ENCODE results near the gene GATAD2B.
A peak's percentile ranks its signal among the peaks of the same experiment; 100 is the strongest.
"Not testable (repeated sequence)": the region's sequence is repeated elsewhere in the genome, so short reads cannot be mapped to it uniquely, and the experiment has no call there.

GATAD2B gene

DNA sequence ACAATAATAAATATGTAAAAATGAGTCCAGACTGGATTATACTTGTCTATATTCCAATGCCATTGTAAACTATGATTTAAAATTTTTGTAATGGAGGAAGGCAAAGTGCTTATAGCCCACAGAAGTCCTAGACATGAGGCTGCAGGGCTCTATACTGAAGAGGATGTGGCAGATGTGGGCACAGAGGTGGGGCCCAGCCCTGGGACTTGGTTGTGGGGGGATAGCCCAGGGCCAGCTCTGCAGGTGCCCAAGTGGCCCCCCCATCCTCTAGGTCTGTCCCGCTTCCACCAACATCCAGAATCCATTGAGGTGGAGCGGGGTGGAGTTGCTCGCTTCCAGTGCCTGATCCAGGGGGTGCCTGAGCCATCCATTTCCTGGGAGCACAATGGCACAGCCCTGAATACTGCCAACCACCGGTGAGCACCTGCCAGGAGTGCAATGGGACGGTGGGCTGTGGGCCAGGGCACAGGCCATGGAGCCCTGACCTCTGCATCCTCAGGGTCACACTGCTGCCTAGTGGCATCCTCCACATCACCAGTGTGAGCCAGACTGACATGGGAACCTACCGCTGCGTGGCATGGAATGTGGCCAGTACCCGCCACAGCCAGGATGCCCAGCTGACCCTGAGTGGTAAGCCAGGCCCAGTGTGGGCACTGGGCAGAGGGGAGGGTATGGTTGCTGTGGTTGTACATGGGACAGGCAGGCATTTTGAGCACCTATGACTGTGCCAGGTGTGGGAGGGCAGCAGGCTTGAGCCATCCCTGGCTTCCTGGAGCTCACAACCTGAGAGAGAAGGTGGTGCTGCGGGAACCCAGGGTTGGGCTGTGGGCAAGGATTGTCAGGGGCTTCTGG lies 126.6 kb downstream of the GATAD2B start:
- no peak for DNase-seq (ENCODE audit: low read depth)

- no peak for DNase-seq (ENCODE audit: low read depth)
Observed at GRCh38 chr1:153795330-153795837, 127.4 kb downstream of the GATAD2B start.

DNA sequence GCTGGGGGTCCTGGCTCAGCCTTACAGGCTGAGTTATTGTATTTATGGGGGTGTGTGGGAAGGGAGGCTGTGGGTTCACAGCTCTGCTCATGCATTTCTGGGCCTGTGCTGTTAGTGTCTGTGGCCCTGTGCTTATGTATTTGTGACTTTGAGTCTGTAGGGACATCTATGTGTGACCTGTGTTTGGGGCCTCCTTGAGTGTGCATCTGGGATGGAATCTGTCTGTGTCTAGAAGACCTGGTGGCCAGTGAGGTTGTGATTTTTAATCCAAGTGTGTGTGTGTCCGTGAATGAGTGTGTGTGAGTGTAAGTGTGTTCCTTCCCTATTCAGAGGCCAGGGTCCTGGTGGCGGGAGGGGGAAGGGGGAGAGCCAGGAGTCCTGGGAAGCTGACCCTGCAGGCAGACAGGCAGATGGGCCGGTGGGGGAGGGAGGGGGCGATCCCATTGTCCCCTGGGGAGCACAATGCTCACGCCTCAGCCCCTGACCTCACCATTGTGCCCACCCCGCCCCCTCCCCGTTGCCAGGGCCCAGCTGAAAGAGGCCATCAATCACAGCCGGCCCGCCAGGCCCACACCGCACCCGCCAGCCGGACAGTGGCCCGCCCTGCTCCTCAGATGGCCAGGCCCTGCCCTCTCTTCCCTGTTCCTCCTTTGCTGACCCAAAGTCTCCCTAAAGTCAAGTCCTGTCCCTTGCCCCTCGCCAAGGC lies 128.0 kb downstream of the GATAD2B start:
- DNase-seq (ENCODE audit: low read depth): no peak

GRCh38 chr1:153793973-153794615 lies 128.7 kb downstream of the GATAD2B start:
- no peak for DNase-seq (ENCODE audit: low read depth)

DNA sequence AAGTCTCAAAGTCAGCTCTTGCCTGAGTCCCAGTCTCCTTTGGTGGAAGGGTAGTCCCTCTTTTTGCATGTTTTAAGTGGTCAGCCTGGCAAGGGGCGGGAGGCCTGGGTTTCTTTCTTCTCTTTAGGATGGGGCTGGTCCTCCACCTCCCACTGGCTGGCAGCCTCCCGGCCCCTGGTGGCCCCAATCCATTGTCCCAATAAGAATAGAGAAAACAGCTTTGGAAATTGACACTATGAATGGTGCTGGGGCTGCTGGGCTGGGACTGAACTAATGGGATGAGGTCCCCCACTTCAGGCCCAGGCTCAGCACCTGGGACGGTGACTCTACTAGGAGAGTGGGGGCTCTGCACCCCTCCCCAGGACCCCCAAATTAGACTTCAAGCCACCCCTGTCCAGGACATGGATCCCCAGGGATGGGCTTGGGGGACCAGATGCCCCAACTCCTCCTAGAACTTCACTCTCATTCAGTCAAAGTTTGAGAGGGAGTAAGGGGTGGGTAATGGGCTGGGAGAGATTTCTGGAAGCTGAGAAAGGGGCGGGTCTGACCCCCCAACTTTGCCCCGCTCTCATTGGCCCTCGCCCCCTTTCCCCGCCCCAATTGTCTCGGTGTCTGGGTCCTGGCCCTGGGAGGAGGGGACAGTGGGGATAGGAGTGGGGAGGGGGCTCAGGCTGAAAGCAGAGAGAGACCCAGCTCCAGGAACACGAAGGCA lies 129.4 kb downstream of the GATAD2B start:
- DNase-seq (ENCODE audit: low read depth): no peak

DNA sequence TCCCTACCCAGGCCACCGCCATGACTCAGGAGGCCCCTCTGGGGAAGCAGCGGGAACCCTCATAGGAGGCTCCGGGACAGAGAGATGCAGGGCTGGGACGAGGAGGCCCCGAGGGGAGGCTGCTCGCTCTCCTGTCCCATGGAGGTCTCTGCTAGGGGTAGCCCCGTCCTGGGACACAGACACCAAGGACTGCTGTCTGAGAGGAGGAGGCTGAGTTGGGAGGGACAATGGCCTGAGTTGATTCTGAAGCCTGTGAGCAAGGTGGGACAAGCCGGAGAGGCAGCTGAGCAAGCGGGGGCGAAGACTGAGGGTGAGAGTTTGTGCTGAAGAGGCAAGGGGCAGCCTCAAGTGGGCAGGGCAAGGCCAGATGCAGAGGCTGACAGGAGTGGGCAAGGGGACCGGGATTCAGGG lies 130.1 kb downstream of the GATAD2B start:
- no peak for DNase-seq (ENCODE audit: low read depth)

GRCh38 chr1:153791648-153792253 lies 131.0 kb downstream of the GATAD2B start:
- no peak for DNase-seq (ENCODE audit: low read depth)

- DNase-seq (ENCODE audit: low read depth): peak; percentile 77
Observed at GRCh38 chr1:153790966-153791647, 131.7 kb downstream of the GATAD2B start.

DNA sequence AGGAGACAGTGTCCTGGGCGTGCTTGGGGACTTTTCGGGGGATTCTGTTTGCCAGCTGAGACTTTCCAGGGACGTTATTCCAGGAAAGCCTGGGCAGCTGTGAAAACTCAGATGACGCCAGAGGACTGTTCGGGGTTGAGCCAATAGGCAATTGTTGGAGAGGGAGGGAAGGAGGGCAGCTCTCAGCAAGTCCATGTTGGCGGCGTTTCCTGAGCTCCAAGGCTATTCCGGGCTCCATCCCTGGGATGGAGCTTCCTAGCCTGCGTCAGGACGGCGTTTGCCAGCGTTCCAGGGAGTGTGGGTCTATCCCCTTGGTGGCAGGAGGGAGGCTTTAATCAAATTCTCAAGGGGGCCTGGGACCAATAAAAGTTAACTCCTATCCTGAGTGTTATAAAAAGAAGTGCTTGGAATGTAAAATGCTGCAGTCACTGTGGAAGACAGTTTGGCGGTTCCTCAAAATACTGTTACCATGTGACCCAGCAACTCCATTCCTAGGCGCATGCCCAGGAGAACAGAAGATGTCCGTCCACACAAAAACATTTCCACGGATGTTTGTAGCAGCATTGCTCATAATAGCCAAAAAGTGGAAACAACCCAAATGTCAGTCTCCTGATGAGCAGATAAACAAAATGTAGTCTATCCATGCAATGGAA lies 132.3 kb downstream of the GATAD2B start:
- peak; percentile 62 for DNase-seq (ENCODE audit: low read depth)

GRCh38 chr1:153789478-153790034 lies 133.2 kb downstream of the GATAD2B start:
- DNase-seq (ENCODE audit: low read depth): no peak

- DNase-seq (ENCODE audit: low read depth): no peak
Observed at GRCh38 chr1:153786038-153786790, 136.6 kb downstream of the GATAD2B start.

DNA sequence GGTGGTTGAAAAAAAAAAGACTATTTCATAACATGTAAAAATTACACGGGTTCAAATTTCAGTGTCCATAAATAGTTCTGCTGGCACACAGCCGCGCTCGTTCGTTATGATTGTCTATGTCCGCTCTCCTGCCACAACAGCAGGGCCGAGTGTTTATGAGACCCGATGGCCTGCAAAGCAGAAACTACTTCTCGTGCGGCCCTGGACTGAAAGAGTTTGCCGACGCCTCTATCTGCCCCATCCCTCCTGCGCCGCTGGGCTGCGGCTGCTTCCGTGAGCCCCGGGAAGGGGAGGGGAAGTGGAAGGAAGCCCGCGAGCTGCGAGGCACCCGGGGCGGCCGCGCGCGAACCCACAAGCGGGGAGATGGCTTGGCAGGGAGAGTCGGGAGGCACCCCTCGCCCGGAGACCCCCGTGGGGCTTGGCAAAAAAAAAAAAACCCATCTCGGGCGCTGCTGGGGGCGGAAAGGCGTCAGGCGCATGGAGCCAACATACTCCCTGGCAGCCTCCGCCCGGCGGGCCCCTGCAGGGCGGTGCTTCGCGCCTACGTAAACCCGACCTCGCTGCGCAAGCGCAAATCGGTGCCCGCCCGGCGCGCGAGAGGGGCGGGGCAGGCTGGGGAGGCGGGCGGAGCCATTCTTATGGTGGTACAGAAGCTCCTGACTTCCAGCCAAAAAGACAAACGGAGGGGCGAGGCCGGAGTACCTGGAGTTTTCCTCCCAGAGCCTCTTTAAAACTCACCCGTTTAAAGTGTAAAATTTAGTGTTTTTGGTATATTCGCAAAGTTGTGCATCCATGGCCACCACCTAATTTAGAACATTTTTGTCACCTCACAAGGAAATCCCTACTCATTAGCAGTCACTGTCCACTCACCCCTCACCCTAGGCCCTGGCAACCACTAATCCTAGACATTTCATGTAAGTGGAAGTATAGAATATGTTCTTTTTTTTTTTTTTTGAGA lies 139.3 kb downstream of the GATAD2B start:
- peak; percentile 73 for DNase-seq (ENCODE audit: low read depth)

DNA sequence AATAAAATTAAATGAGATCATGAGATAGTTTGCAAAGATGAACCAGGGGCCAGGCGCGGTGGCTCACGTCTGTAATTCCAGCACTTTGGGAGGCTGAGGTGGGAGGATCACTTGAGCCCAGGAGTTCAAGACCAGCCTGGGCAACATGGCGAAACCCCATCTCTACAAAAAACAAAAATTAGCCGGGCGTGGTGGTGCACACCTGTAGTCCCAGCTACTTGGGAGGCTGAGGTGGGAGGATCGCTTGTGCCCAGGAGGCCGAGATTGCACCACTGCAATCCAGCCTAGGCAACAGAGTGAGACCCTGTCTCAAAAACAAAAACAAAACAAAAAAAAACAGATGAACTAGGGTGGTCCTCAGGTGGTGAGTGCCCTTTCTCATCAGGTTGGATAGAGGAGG lies 140.1 kb downstream of the GATAD2B start:
- not testable (repeated sequence) for DNase-seq (ENCODE audit: low read depth)

- DNase-seq (ENCODE audit: low read depth): no peak
Observed at GRCh38 chr1:153780551-153780950, 142.2 kb downstream of the GATAD2B start.

- no peak for DNase-seq (ENCODE audit: low read depth)
Observed at GRCh38 chr1:153779781-153780541, 142.8 kb downstream of the GATAD2B start.

DNA sequence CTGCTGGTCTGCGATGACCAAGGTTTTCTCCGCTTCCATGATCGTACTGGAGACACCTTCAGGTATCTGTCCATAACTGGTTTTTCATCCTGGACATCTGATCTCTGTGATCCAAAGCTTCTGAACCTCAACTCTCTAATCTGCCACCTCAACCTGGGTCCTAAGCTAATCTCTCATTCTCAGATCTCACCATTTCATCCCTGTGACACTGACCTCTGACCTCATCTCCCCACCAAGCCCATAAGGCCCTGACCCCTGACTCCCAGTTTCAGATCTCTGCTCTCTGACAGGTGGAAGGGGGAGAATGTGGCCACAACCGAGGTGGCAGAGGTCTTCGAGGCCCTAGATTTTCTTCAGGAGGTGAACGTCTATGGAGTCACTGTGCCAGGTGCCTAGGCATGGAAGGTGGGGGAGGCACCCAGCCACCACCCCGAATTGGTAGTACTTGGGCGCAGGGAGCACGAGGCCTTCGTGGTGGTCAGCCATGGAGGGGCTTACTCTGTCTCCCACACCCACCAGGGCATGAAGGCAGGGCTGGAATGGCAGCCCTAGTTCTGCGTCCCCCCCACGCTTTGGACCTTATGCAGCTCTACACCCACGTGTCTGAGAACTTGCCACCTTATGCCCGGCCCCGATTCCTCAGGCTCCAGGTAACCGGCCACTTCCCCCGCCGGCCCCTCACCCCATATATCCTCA lies 143.8 kb downstream of the GATAD2B start:
- no peak for DNase-seq (ENCODE audit: low read depth)
